Measurements from ENCODE around the gene CERS6.

CERS6 gene

GRCh38 chr2:168536925-168537466 is 80.9 kb downstream of the CERS6 start:
- no peak for DNase-seq

GRCh38 chr2:168538133-168538532 is 82.1 kb downstream of the CERS6 start:
- no peak for DNase-seq

GRCh38 chr2:168538534-168538933 is 82.5 kb downstream of the CERS6 start:
- no peak for DNase-seq

- DNase-seq = no peak
Observed at GRCh38 chr2:168539945-168540344, 83.9 kb downstream of the CERS6 start.

- DNase-seq = no peak
Observed at GRCh38 chr2:168541858-168542257, 85.8 kb downstream of the CERS6 start.

GRCh38 chr2:168543037-168543436 is 87.0 kb downstream of the CERS6 start:
- DNase-seq = no peak

GRCh38 chr2:168543935-168544334 is 87.9 kb downstream of the CERS6 start:
- DNase-seq = no peak

GRCh38 chr2:168545439-168546082 is 89.5 kb downstream of the CERS6 start:
- no peak for DNase-seq

GRCh38 chr2:168550670-168551069 is 94.6 kb downstream of the CERS6 start:
- no peak for DNase-seq

- DNase-seq = no peak
Observed at GRCh38 chr2:168552450-168552856, 96.4 kb downstream of the CERS6 start.

GRCh38 chr2:168555283-168555682 is 99.2 kb downstream of the CERS6 start:
- DNase-seq = no peak

- DNase-seq = no peak
Observed at GRCh38 chr2:168559187-168559586, 103.1 kb downstream of the CERS6 start.

GRCh38 chr2:168560817-168561499 is 104.9 kb downstream of the CERS6 start:
- DNase-seq = no peak

- no peak for DNase-seq
Observed at GRCh38 chr2:168561991-168562390, 105.9 kb downstream of the CERS6 start.

GRCh38 chr2:168562971-168563370 is 106.9 kb downstream of the CERS6 start:
- no peak for DNase-seq

- no peak for DNase-seq
Observed at GRCh38 chr2:168564641-168565040, 108.6 kb downstream of the CERS6 start.

- DNase-seq = no peak
Observed at GRCh38 chr2:168565112-168565511, 109.0 kb downstream of the CERS6 start.

- no peak for DNase-seq
Observed at GRCh38 chr2:168565512-168565911, 109.4 kb downstream of the CERS6 start.

GRCh38 chr2:168566974-168567665 is 111.0 kb downstream of the CERS6 start:
- DNase-seq = no peak

GRCh38 chr2:168567836-168568235 is 111.8 kb downstream of the CERS6 start:
- no peak for DNase-seq

GRCh38 chr2:168568476-168569267 is 112.6 kb downstream of the CERS6 start:
- no peak for DNase-seq

GRCh38 chr2:168571061-168571460 is 115.0 kb downstream of the CERS6 start:
- no peak for DNase-seq
